Esophagus squamous epithelium (tissue), 4 donors: ENCODE measurements around the gene RNU11.
"Not testable (repeated sequence)": the region's sequence is repeated elsewhere in the genome, so short reads cannot be mapped to it uniquely, and the experiment has no call there.

Experiments
- POLR2A ChIP-seq, 4 donors: fragments of 450-650 bp; IDR thresholded peaks; one replicate each; pipeline ENCODE4 v1.6.1; 2017; ENCODE audit warnings: antibody characterized with exemption in 4 of 4, mild to moderate bottlenecking in 4 of 4, moderate library complexity in 3 of 4
- TF ChIP-seq, protein P1 (sequence below), 6 experiments: fragments of 450-650 bp in 4 of 6; fragments of 200-600 bp in 2 of 6; sonication (generic) in 2 of 6; IDR thresholded peaks; one replicate each; pipeline ENCODE4 v1.5.1; 2016 to 2019; ENCODE audit warnings: antibody characterized with exemption in 6 of 6, mild to moderate bottlenecking in 4 of 6, moderate library complexity in 4 of 6

DNA sequence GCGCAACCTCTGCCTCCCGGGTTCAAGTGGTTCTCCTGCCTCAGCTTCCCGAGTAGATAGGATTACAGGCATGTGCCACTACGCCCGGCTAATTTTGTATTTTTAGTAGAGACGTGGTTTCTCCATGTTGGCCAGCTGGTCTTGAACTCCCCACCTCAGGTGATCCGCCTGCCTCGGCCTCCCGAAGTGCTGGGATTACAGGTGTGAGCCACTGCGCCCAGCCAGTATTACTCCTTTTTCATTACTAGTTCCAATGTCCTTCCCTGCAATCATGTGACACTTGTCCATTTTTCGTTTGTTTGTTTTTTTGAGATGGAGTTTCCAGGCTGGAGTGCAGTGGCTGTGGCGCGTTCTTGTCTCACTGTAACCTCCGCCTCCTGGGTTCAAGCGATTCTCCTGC, 24.6 kb downstream of the RNU11 start:
- TF ChIP-seq, protein P1, sequence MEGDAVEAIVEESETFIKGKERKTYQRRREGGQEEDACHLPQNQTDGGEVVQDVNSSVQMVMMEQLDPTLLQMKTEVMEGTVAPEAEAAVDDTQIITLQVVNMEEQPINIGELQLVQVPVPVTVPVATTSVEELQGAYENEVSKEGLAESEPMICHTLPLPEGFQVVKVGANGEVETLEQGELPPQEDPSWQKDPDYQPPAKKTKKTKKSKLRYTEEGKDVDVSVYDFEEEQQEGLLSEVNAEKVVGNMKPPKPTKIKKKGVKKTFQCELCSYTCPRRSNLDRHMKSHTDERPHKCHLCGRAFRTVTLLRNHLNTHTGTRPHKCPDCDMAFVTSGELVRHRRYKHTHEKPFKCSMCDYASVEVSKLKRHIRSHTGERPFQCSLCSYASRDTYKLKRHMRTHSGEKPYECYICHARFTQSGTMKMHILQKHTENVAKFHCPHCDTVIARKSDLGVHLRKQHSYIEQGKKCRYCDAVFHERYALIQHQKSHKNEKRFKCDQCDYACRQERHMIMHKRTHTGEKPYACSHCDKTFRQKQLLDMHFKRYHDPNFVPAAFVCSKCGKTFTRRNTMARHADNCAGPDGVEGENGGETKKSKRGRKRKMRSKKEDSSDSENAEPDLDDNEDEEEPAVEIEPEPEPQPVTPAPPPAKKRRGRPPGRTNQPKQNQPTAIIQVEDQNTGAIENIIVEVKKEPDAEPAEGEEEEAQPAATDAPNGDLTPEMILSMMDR (IDR thresholded peaks at IDR 0.05): not testable (repeated sequence)
- not testable (repeated sequence) for TF ChIP-seq POLR2A (IDR thresholded peaks at IDR 0.05)
